ENCODE data around the gene ATP2C2.

- TF ChIP-seq CTCF (optimal IDR thresholded peaks at IDR 0.05 in 1 of 3, IDR thresholded peaks at IDR 0.05 in 1 of 3, conservative IDR thresholded peaks at IDR 0.05 in 1 of 3; ENCODE audit: extremely low read depth in 1 of 3, insufficient read depth in 2 of 3, low read length in 3 of 3): no peak
- no peak for TF ChIP-seq EZH2 (IDR thresholded peaks at IDR 0.05; ENCODE audit: low read length)
Observed at GRCh38 chr16:84349862-84350684, 18.3 kb upstream of the ATP2C2 start.
